K562 treated with DMSO at 1 percent for 4 hours (cell line): ENCODE data around the gene ZNF106. TPM values are rescaled to one million over a fixed set of nuclear protein-coding genes. Genes with fewer than 3 reads are reported as not detected.

Experiments used
- total RNA-seq: library from RNA; unstranded; fragments of 300-600 nt; gene quantifications from 2 replicates; pipeline ENCODE4 v1.2.3, GENCODE V29; 2022; ENCODE audit not compliant: insufficient read depth

ZNF106 gene
- 17.1 and 27.0 TPM in 2 replicates for total RNA-seq

DNA sequence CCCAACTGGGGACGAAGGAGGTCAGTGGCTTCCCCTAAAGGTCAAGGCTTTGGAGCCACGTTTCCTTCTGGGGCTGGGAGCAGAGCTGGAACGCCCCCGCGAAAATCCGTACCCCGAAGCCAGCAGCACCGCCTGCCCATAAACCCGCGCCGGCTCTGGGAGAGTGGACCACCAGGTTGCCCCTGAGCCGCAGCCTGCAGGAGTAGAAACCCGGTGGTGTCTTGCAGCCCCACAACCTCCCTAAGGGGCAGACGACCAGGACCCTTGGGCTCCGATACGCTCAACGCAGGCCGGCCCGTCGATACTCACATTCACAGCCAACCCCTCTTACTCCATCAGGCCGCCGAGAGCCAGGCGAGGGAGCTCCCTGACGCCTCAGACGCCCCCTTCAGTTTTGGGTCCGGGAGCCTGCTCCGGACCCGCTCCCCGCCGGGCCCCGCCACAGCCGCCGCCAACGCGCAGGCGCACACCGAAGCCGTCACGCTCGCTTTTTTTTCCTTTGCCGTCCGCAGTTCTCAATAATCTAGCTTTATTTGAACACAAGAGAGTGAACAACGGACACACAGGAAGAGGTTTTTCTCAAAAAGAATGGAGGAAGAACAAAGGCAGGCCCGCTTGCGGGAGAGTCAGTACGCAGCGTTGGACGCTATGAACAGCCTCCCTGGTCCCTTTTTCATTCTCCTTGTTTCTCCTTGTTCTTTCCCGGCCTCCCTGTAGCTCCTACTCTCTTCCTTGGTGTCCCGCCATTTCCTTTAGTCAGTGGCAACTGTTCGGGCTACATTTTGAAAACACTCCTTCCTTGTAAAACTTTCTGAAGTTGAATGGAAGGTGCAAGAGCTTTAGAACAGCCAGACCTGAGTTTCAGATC, at the start of gene ZNF106:
ZNF106 (minus strand) TSS at position 471 of the 868 bp plus-strand sequence. CDS start 18,852 bp downstream, outside the sequence.

DNA sequence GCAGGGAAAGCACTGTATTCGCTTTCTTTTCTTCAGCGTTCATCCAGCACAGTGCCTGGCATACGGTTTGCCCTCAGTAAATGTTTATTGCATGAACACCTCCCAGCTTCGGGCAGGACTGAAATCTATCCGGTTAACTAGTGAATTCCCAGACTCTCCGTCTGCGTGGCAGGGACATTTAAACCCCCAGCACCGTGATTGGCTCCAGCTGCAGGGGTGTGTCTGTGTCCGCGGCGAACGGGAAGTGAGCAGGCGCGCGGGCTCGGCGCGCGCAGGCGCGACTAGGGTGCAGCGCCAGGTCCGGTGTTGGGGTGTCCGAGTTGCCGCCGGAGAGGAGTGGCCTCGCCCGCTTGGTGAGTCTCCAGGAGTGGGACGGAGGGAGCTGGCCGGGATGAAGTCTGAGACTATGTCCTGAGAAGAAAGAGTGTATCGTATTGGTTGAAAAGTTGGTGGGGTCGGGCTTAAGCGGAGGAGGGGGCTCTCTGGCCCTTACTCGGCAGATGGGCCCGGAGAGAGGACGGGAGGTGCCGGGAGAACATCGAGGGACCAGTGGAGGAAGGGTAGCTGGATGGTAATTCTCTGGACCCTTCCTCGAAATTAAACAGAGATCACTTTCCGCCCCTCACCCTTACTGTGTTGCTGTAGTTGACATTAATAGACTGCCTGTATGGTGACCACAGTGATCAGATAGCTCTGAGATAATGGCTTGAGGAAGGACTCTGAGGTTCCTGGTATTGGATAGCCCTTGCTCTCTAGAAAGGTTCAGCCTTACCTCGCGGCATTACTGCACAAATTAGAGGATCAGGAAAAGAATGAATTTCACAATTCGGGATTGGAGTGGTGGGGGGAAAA, 4.6 kb upstream of the ZNF106 start, which contains the start of gene SNAP23:
SNAP23 (plus strand) TSS at position 274 of the 852 bp plus-strand sequence. CDS start 16,213 bp downstream, outside the sequence.

Other genes starting within 250 kb of the ZNF106 start
- gene GANC, start 217.9 kb downstream of the ZNF106 start, total RNA-seq, result 8.3 and 8.7 TPM in 2 replicates
- gene TMEM87A, start 217.7 kb downstream of the ZNF106 start, total RNA-seq, result 12.3 and 21.4 TPM in 2 replicates
- gene CAPN3, start 131.6 kb downstream of the ZNF106 start, total RNA-seq, result 4.9 TPM in 1 of 2 replicates, not detected in the other
- gene SNAP23, start 4.5 kb upstream of the ZNF106 start, total RNA-seq, result 63.1 and 78.7 TPM in 2 replicates
- 9.7 and 10.4 TPM in 2 replicates for gene LRRC57, start 57.7 kb upstream of the ZNF106 start, total RNA-seq
- 35.2 and 36.2 TPM in 2 replicates for gene HAUS2, start 57.7 kb upstream of the ZNF106 start, total RNA-seq
- gene STARD9, start 84.5 kb upstream of the ZNF106 start, total RNA-seq, result 3.2 and 3.9 TPM in 2 replicates
- 22.1 and 41.2 TPM in 2 replicates for gene CDAN1, start 246.0 kb upstream of the ZNF106 start, total RNA-seq